GM12892 (cell line): ENCODE data around the gene METTL25B.

Experiments used
- POLR2A ChIP-seq: IDR thresholded peaks from 2 replicates; pipeline ENCODE4 v1.6.1; 2011; ENCODE audit warnings: low read depth, low read length, control low read depth
- POLR2AphosphoS5 ChIP-seq: IDR thresholded peaks from 2 replicates; pipeline ENCODE4 v1.6.1; 2011; ENCODE audit warnings: low read depth, low read length, control low read depth
- TAF1 ChIP-seq: IDR thresholded peaks from 2 replicates; pipeline ENCODE4 v1.6.1; 2011; ENCODE audit warnings: low read depth, mild to moderate bottlenecking, control low read depth, low read length, borderline replicate concordance

DNA sequence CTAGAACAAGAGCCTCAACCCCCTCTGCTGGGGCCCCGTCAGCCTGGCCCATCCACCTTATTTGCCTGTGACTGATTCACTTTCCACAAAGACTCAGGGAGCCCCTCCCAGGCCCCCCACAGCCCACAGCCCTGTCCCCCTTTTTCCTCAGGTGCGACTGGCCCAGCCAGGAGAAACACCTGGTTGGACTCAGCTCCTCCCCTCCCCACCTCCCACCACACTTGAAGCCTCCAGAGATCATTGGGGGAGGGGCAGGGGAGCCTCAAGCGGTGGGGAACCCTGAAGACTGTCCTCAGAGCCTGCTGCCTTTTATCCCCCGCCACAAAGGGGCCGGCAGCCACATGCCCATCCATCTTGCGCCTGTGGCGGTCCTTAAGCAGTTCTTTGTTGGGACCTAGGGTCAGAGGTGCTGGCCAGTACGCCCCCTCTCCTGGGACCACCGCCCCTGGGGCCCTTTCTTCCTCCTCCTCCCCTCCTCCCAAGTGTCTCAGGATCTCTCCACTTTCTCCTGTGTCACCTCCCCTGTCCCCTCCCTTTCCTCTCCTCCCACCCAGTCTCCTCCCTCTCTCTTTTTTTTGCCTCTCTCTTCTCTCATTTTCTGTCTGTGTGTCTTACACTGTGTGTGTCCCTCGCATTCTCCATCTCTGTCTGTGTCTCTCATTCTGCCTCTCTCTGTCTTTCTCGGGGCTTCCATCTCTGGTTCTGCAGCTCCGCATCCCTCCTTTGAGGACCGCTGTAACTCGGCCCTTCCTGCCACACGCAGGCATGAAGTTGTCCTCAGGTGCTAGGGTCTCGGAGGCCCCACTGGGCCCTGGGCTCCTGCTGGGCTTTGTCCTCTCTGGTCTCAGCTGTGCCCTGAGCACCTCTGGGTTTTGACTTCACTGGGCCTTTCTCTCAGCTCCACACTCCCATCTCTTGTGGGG lies 35.1 kb upstream of the METTL25B start:
- no peak for TF ChIP-seq TAF1
- TF ChIP-seq POLR2A = no peak
- TF ChIP-seq POLR2AphosphoS5 = no peak
